DND-41 (cell line): ENCODE measurements around the gene LARP6.

Source experiments
- EZH2 ChIP-seq: IDR thresholded peaks from 3 replicates; pipeline ENCODE4 v1.6.1; 2012; ENCODE audit warnings: borderline replicate concordance, low read depth, mild to moderate bottlenecking, moderate library complexity, low read length, inconsistent platforms; ENCODE audit not compliant: severe bottlenecking
- TF ChIP-seq, protein P1 (sequence below): IDR thresholded peaks from 2 replicates; pipeline ENCODE4 v1.5.1; 2012; ENCODE audit warnings: borderline replicate concordance, low read length, moderate library complexity, mild to moderate bottlenecking; ENCODE audit not compliant: poor library complexity, severe bottlenecking; ENCODE audit errors: extremely low read depth

GRCh38 chr15:70833861-70834765, 19.8 kb downstream of the LARP6 start:
- TF ChIP-seq, protein P1, sequence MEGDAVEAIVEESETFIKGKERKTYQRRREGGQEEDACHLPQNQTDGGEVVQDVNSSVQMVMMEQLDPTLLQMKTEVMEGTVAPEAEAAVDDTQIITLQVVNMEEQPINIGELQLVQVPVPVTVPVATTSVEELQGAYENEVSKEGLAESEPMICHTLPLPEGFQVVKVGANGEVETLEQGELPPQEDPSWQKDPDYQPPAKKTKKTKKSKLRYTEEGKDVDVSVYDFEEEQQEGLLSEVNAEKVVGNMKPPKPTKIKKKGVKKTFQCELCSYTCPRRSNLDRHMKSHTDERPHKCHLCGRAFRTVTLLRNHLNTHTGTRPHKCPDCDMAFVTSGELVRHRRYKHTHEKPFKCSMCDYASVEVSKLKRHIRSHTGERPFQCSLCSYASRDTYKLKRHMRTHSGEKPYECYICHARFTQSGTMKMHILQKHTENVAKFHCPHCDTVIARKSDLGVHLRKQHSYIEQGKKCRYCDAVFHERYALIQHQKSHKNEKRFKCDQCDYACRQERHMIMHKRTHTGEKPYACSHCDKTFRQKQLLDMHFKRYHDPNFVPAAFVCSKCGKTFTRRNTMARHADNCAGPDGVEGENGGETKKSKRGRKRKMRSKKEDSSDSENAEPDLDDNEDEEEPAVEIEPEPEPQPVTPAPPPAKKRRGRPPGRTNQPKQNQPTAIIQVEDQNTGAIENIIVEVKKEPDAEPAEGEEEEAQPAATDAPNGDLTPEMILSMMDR = no peak
- no peak for TF ChIP-seq EZH2
